ENCODE data around the gene MAGED2. TPM values are rescaled to one million over a fixed set of nuclear protein-coding genes. Genes with fewer than 3 reads are reported as not detected.

Gene MAGED2, protein sequence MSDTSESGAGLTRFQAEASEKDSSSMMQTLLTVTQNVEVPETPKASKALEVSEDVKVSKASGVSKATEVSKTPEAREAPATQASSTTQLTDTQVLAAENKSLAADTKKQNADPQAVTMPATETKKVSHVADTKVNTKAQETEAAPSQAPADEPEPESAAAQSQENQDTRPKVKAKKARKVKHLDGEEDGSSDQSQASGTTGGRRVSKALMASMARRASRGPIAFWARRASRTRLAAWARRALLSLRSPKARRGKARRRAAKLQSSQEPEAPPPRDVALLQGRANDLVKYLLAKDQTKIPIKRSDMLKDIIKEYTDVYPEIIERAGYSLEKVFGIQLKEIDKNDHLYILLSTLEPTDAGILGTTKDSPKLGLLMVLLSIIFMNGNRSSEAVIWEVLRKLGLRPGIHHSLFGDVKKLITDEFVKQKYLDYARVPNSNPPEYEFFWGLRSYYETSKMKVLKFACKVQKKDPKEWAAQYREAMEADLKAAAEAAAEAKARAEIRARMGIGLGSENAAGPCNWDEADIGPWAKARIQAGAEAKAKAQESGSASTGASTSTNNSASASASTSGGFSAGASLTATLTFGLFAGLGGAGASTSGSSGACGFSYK
- total RNA-seq, result 68.4 and 158 TPM in 2 replicates

DNA sequence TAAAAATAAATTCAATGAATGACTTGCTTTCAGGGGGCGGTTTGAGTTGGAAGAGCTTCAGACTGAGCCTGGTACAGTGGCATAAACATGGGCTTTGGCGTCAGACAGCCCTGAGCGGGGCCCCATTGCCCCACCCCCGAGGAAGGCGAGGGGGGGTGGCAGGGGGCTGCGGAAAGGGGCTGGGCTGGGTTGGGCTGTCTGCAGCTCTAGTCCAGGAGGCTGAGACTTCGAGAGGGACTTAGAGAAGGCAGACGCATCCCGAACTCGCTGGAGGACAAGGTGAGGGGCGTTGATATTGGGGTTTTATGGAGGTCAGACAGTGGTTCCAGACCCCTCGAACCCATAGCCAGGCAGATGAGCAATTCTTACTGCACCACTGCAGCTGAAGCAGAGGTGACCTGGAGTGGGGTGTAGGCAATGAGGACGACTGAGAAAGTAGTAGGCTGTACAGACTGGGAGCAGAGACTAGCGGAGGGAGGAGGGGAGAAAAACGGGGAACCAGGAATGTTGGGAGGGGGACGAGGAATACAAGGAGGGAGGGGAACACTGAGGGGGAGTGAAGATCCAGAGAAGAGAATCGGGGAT lies at the start of gene MAGED2:
MAGED2 (plus strand) TSS at position 222 of the 585 bp plus-strand sequence. CDS start 1,587 bp downstream, outside the sequence.

DNA sequence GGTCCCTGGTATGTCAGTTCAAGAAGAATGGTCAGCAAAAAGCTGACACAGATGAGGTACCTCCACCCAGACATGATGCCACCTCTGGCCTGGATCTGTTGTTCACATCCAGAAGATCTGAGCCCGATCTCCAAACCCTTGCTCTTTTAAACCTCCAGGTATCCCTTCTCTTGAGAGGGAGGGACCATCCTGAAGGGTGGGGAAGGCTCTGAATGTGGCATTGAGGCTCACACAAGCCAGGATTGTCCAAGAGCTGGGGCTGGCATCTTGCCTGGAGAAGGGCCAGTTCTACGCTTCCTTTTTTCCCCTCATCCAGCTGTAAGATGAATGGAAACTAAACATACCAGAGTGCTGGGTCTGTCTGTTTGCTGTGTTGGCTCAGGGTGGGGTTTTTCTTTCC lies 9.4 kb upstream of the MAGED2 start, which contains the start of gene ITIH6:
ITIH6 (minus strand) TSS at position 119 of the 400 bp plus-strand sequence; CDS start at position 74, 45 bp downstream.

Other genes with a start within 250 kb of the MAGED2 start
- gene ITIH6, start 9.5 kb upstream of the MAGED2 start, total RNA-seq, result not detected in 2 replicates
- gene TRO, start 113.1 kb downstream of the MAGED2 start, total RNA-seq, result 2.4 TPM in 1 of 2 replicates, not detected in the other
- not detected in 2 replicates for gene PFKFB1, start 186.4 kb downstream of the MAGED2 start, total RNA-seq
- 10.2 and 11.6 TPM in 2 replicates for gene APEX2, start 192.6 kb downstream of the MAGED2 start, total RNA-seq
- not detected in 2 replicates for gene ALAS2, start 223.2 kb downstream of the MAGED2 start, total RNA-seq